Mesothelial cell of epicardium (in vitro differentiated cells): ENCODE data around the gene UXS1. TPM values are rescaled to one million over a fixed set of nuclear protein-coding genes. Genes with fewer than 3 reads are reported as not detected.

Experiments
- DNase-seq, 2 experiments: peaks; one replicate each; pipeline ENCODE4 v3.0.0; 2021; ENCODE audit warnings: low spot score in 2 of 2; ENCODE audit not compliant: unreplicated experiment in 2 of 2
- H3K27ac Mint-ChIP-seq: 2 replicates; pipeline ENCODE4 v1.8.0; 2021; ENCODE audit warnings: mixed read lengths
- H3K27me3 Mint-ChIP-seq: 2 replicates; pipeline ENCODE4 v1.8.0; 2021; ENCODE audit warnings: low read depth, mixed read lengths
- H3K36me3 Mint-ChIP-seq: 2 replicates; pipeline ENCODE4 v1.8.0; 2021; ENCODE audit warnings: mixed read lengths
- H3K4me1 Mint-ChIP-seq: 2 replicates; pipeline ENCODE4 v1.8.0; 2021; ENCODE audit warnings: mixed read lengths
- H3K4me3 Mint-ChIP-seq: 2 replicates; pipeline ENCODE4 v1.8.0; 2021; ENCODE audit warnings: mild to moderate bottlenecking, moderate library complexity, mixed read lengths
- H3K9me3 Mint-ChIP-seq: 2 replicates; pipeline ENCODE4 v1.8.0; 2021; ENCODE audit warnings: mixed read lengths
- total RNA-seq: library from RNA; stranded (reverse); gene quantifications from 3 replicates; pipeline ENCODE4 v1.2.1, GENCODE V29; 2021
- TF ChIP-seq, protein P1 (sequence below): fragments of 200-600 bp; sonication (generic); IDR thresholded peaks from one replicate; pipeline ENCODE4 v1.5.0; 2021; ENCODE audit warnings: antibody characterized with exemption; ENCODE audit not compliant: unreplicated experiment

Gene UXS1
- total RNA-seq, 1 donor from 2014 or later = 52.8 TPM

DNA sequence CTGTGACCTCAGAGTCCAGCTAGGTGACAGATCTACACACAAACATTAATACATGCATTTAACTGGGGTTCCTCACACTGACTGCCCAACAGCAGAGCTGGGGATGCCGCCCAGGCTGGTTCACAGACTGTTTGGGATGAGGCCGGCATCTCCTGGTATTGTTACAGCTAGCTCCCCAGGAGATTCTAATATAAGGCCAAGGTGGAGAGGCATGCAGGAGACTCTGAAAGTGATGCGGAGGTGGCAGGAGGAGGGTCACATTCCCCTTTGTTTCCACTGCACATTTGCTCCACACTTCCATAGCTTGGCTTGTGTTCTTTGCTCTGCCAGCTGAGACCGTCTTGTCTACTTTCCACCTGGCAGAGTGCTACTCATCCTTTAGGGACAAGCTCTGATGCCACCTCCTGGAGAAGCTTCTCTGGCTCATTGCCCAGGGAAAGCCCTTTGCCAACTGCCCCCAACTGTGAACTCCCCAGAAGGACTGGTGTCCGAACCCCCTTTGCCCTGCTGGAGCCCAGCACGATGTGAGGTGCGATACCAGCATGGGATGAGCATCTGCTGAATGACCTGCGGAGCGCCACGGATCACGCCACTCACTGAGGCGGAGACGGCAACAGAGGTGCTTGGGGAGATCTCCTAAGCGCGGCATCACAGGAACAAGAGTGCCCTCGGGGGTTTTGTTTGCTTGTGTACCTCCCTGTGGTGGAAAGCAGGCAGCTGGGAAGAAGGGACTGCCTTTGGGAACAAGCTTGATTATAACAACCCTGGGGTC lies 88.8 kb downstream of the UXS1 start:
- Mint-ChIP-seq H3K36me3 (peaks cover 4% of the 10 kb centered on the region), H3K27ac (no peak overlapping the region)

DNA sequence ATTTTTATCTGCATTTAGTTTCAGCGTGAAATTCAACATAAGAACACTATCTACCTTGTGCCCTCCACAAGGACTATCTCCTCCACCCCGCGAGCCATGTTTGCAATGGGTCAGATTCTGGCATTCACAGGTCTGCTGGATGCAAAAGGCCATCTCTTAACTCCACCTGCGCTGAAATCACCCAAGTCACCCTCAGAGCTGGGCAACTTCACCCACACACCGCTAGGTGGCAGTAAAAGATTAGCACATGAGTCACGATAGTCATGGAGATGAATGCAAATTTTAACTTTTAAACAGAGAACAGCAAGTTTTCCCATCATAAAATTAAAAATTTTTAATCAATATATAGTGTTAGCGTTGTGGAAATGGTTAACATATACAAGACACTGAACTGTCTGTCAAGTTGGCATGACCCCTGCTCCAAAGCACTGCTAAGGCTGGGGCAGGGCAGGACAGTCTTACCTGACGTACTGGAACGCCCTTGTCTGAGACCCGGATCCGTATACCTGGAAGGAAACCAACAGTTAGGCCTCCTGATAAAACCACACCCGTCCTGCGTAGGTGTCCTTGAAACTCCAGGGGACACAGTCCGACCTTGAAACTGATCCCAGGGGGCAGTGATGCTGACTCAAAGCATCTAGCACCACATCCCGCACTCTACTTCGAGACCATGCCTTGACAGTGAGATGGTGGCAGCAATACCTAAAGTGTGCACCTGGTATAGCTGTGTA lies 89.6 kb downstream of the UXS1 start:
- TF ChIP-seq, protein P1, sequence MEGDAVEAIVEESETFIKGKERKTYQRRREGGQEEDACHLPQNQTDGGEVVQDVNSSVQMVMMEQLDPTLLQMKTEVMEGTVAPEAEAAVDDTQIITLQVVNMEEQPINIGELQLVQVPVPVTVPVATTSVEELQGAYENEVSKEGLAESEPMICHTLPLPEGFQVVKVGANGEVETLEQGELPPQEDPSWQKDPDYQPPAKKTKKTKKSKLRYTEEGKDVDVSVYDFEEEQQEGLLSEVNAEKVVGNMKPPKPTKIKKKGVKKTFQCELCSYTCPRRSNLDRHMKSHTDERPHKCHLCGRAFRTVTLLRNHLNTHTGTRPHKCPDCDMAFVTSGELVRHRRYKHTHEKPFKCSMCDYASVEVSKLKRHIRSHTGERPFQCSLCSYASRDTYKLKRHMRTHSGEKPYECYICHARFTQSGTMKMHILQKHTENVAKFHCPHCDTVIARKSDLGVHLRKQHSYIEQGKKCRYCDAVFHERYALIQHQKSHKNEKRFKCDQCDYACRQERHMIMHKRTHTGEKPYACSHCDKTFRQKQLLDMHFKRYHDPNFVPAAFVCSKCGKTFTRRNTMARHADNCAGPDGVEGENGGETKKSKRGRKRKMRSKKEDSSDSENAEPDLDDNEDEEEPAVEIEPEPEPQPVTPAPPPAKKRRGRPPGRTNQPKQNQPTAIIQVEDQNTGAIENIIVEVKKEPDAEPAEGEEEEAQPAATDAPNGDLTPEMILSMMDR = peak; percentile 95
- no peaks in the 10 kb centered on the region for H3K4me1 Mint-ChIP-seq
- H3K27ac Mint-ChIP-seq = no peak overlapping the region
- peaks cover 11% of the 10 kb centered on the region for H3K36me3 Mint-ChIP-seq
- H3K27me3 Mint-ChIP-seq = no peaks in the 10 kb centered on the region
- peak in 1 of 2 experiments; percentile 65 for DNase-seq
- no peaks in the 10 kb centered on the region for H3K9me3 Mint-ChIP-seq
- no peak overlapping the region for H3K4me3 Mint-ChIP-seq

More for the DNA sequence above, 88.8 kb downstream of the UXS1 start:
- Mint-ChIP-seq H3K4me1 (no peaks in the 10 kb centered on the region), H3K9me3 (no peaks in the 10 kb centered on the region), H3K27me3 (no peaks in the 10 kb centered on the region), H3K4me3 (no peak overlapping the region)
- TF ChIP-seq, protein P1 = no peak
- DNase-seq = no peak

DNA sequence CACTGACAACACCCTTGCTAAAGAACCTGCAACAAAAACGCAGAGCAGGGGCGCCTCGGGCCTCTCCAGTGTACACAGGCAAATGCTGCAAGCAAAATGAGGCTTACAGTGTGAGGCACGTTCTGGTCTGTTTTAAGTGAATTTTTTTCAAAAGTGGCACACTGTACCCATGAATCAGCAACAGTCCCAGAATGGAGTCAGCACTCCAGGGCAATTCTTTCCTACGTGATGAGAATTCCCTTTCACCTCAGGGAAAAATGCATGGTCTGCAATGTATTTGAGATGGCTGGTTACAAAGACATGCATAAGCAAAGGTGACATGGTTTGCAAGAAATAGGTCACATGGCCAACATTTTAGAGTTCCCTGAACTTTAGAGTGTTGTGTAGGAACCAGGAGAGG lies 94.4 kb downstream of the UXS1 start:
- no peak for DNase-seq
- Mint-ChIP-seq H3K27me3 (no peaks in the 10 kb centered on the region), H3K36me3 (peaks cover 15% of the 10 kb centered on the region), H3K27ac (no peak overlapping the region), H3K4me1 (peaks cover under 1% of the 10 kb centered on the region), H3K4me3 (no peak overlapping the region), H3K9me3 (no peaks in the 10 kb centered on the region)
- TF ChIP-seq, protein P1 = no peak

DNA sequence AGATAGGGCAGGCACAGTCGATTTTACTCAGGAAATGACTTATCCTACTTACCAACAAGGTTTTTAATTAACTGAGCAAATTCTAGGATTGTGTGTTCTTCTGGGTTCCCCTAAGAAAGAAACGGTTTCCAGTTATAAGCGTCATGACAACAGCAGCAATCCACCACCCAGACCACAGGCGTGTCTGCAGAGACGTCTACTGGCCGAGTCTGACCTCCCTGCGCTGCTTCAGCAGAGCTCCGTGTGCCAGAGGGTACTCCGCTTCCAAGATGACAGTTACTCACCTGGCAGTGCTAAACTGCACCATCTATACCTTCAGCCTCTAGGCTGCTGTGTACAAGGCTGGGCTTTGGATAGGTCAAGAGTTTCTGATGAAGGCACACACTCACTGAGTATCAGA lies 95.4 kb downstream of the UXS1 start:
- H3K4me3 Mint-ChIP-seq = no peak overlapping the region
- TF ChIP-seq, protein P1 = no peak
- no peak for DNase-seq
- no peak overlapping the region for H3K27ac Mint-ChIP-seq
- H3K36me3 Mint-ChIP-seq = peaks cover 19% of the 10 kb centered on the region
- no peaks in the 10 kb centered on the region for H3K27me3 Mint-ChIP-seq
- no peaks in the 10 kb centered on the region for H3K9me3 Mint-ChIP-seq
- H3K4me1 Mint-ChIP-seq = peaks cover 4% of the 10 kb centered on the region

DNA sequence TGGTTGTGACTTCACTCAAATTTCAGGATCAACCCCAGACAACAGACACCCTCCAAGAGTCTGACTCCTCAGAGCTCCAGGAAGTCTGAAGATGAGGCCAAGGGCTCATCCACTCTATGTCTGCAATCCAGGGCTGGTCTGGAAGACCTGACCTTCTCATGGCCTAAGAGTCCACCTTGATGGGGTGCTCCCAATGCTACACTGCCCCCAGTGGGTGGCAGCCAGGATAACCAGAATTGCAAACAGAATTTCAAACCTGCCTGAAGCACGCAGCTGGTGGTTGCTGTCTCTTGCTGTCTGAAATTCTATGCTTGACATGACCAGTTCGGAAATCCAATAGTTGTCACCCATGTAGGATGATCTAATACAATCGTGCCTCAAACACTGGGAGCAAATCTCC lies 96.0 kb downstream of the UXS1 start:
- Mint-ChIP-seq H3K27ac (no peak overlapping the region), H3K9me3 (no peaks in the 10 kb centered on the region), H3K27me3 (no peaks in the 10 kb centered on the region), H3K4me1 (peaks cover 4% of the 10 kb centered on the region), H3K4me3 (no peak overlapping the region), H3K36me3 (peaks cover 24% of the 10 kb centered on the region)
- no peak for DNase-seq
- TF ChIP-seq, protein P1 = peak; percentile 32
